Epithelial cell of proximal tubule (primary cell): ENCODE measurements around the gene MMP15. TPM values are rescaled to one million over a fixed set of nuclear protein-coding genes. Genes with fewer than 3 reads are reported as not detected.
"Not testable (repeated sequence)": the region's sequence is repeated elsewhere in the genome, so short reads cannot be mapped to it uniquely, and the experiment has no call there.

Experiments used
- DNase-seq: peaks from one replicate; pipeline ENCODE4 v3.0.0-alpha.2; 2011; ENCODE audit warnings: low read depth
- H3K4me3 ChIP-seq: 2 replicates; pipeline ENCODE4 v1.5.1; 2011; ENCODE audit warnings: low read depth, mild to moderate bottlenecking, low read length
- CTCF ChIP-seq: conservative IDR thresholded peaks from 2 replicates; pipeline ENCODE4 v1.5.1; 2012; ENCODE audit warnings: low read depth, mild to moderate bottlenecking, low read length
- total RNA-seq: library from RNA; depleted of rRNA; stranded (reverse); fragments of >200 nt; gene quantifications from 2 replicates; pipeline ENCODE4 v1.2.3, GENCODE V29; 2015

Gene MMP15
- total RNA-seq, 1 donor from 2014 or later: 36.0 TPM

- H3K4me3 ChIP-seq: no peak overlapping the region
- no peak for DNase-seq
- TF ChIP-seq CTCF: no peak
Measured at GRCh38 chr16:58077796-58078195, 52.2 kb downstream of the MMP15 start.

- H3K4me3 ChIP-seq, DNase-seq: not testable (repeated sequence)
Measured at GRCh38 chr16:58080657-58081056, 55.1 kb downstream of the MMP15 start.

- no peak for DNase-seq
- no peak for TF ChIP-seq CTCF
- no peak overlapping the region for H3K4me3 ChIP-seq
Measured at GRCh38 chr16:58082381-58082780, 56.8 kb downstream of the MMP15 start.

GRCh38 chr16:58084635-58085034, 59.1 kb downstream of the MMP15 start:
- no peak overlapping the region for H3K4me3 ChIP-seq
- DNase-seq: no peak
- TF ChIP-seq CTCF: no peak

GRCh38 chr16:58085171-58085570, 59.6 kb downstream of the MMP15 start:
- no peak overlapping the region for H3K4me3 ChIP-seq
- no peak for DNase-seq
- TF ChIP-seq CTCF: no peak

- no peak for TF ChIP-seq CTCF
- DNase-seq: no peak
- no peak overlapping the region for H3K4me3 ChIP-seq
Measured at GRCh38 chr16:58085584-58086251, 60.2 kb downstream of the MMP15 start.

GRCh38 chr16:58086381-58087208, 61.0 kb downstream of the MMP15 start:
- DNase-seq: no peak
- TF ChIP-seq CTCF: no peak
- H3K4me3 ChIP-seq: no peak overlapping the region
